KOPT-K1 (cell line): Measurements from ENCODE around the gene TRMT6.

Experiments
- H3K27ac ChIP-seq: fragments of 200-600 bp; sonication (generic); 2 replicates; pipeline ENCODE4 v1.5.1; 2016; ENCODE audit warnings: antibody characterized with exemption, mild to moderate bottlenecking, low read depth, low read length; ENCODE audit not compliant: poor library complexity, severe bottlenecking
- H3K36me3 ChIP-seq: fragments of 200-600 bp; sonication (generic); 2 replicates; pipeline ENCODE4 v1.5.1; 2017; ENCODE audit warnings: antibody characterized with exemption, mild to moderate bottlenecking, low read length, moderate library complexity; ENCODE audit not compliant: insufficient read depth
- H3K9me3 ChIP-seq: fragments of 200-600 bp; sonication (generic); 2 replicates; pipeline ENCODE4 v1.5.1; 2017; ENCODE audit warnings: antibody characterized with exemption, low read length, mild to moderate bottlenecking; ENCODE audit not compliant: insufficient read depth, poor library complexity, severe bottlenecking

TRMT6 gene

GRCh38 chr20:5973172-5973571 lies 22.8 kb upstream of the TRMT6 start:
- H3K9me3 ChIP-seq = no peaks in the 10 kb centered on the region
- peaks cover 99% of the 10 kb centered on the region for H3K36me3 ChIP-seq
- H3K27ac ChIP-seq = no peak overlapping the region

DNA sequence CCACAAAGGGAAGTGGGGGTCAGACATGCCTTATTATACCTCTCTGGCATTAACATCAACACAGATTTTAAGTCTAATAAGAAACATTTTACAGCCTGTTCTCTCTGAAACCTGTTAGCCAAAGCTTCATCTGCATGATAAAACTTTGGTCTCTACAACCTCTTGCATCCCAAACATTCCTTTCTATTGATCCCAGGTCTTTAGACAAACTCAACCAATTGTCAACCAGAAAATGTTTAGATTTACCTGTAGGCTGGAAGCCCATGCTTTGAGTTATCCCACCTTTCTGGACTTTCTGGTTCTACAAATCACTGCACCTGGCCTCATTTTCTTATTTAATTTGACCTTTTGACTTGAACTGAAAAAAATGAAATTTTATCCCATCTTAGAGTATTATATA lies 20.9 kb upstream of the TRMT6 start:
- Histone ChIP-seq H3K9me3 (no peaks in the 10 kb centered on the region), H3K36me3 (peaks cover 99% of the 10 kb centered on the region), H3K27ac (no peak overlapping the region)

- Histone ChIP-seq H3K9me3 (no peaks in the 10 kb centered on the region), H3K36me3 (peaks cover 100% of the 10 kb centered on the region), H3K27ac (no peak overlapping the region)
Measured at GRCh38 chr20:5970381-5970780, 20.0 kb upstream of the TRMT6 start.

DNA sequence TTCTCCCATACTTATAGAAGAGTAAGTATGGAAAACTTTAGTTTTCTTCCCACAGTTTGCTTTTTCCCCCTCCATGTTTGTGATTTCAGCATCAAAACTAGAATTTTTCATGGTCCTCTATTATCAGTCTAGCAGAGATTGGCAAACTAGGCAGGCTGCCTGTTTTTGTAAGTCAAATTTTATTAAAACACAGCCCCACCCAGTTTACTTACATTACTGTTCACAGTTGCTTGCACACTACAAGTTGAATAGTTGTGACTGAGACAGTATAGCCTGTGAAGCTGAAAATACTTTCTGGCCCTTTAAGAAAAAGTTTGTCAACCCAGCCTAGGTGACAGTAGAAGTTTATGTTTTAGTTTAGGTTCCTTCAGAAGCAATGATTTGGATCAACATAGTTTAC lies 19.6 kb upstream of the TRMT6 start:
- H3K27ac ChIP-seq = no peak overlapping the region
- no peaks in the 10 kb centered on the region for H3K9me3 ChIP-seq
- H3K36me3 ChIP-seq = peaks cover 100% of the 10 kb centered on the region

DNA sequence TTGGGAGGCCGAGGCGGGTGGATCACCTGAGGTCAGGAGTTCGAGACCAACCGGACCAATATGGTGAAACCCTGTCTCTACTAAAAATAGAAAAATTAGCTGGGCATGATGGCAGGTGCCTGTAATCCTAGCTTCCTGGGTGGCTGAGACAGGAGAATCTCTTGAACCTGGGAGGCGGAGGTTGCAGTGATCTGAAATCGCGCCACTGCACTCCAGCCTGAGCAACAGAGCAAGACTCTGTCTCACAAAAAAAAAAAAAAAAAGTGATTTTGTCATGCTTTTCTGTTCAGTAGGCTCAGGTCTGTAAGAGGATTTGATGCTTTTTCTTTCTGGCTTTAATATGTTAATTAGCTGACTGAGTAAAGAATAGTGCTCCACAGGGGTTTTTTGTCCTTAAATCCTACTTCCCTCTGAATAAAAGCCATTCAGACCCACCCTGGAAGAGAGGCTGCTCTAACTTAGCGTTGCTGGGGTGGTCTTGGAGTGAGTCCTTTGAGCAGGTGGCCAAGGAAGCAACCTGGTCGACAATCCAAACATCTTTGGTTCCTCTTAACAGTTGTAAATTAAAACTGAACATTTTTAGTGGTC lies 19.1 kb upstream of the TRMT6 start:
- Histone ChIP-seq H3K36me3 (peaks cover 100% of the 10 kb centered on the region), H3K9me3 (no peaks in the 10 kb centered on the region), H3K27ac (no peak overlapping the region)

DNA sequence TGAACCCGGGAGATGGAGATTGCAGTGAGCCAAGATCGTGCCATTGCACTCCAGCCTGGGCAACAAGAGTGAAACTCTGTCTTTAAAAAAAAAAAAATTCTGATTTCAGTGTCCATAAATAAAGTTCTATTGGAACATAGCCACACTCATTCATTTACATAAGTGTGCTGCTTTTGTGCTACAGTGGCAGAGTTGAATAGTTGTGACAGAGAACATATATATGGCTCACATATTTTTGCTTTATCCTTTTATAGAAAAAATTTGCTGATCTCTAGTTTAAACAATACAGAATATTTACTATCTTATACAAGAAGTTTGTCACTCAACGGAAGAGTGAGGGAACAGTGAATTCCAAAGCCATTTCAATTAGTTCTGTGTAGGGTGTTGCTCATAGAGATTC lies 18.1 kb upstream of the TRMT6 start:
- Histone ChIP-seq H3K9me3 (no peaks in the 10 kb centered on the region), H3K36me3 (peaks cover 100% of the 10 kb centered on the region), H3K27ac (no peak overlapping the region)

DNA sequence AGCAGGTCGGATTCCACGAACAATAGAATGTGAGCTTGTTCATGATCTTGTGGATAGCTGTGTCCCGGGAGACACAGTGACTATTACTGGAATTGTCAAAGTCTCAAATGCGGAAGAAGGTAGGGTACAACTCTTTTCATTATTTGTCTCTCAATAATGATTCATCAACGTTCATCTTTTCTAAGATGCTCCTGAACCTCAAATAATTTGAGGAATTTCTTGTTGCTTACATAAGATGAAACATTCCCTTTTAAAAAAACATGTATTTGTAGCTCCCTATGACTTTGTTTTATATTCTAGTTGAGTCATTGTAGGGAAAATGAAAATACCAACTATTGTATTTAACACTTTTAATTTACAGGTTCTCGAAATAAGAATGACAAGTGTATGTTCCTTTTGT lies 17.1 kb upstream of the TRMT6 start:
- no peak overlapping the region for H3K27ac ChIP-seq
- peaks cover 100% of the 10 kb centered on the region for H3K36me3 ChIP-seq
- no peaks in the 10 kb centered on the region for H3K9me3 ChIP-seq

DNA sequence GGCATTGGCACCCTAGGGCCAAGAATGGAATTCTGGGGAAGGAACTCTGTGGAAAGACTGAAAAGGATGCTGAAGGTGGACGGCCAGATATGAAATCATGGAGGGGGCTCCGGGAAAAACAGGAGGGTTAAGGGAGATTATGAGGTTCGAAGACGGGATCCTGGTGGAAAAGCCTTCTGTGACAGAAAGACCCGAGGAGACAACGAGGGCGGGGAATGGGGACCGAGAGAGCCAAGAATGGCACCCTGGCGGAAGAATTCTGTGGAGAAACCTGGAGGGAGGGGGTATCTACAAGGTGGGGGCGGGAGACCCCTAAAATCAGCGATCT lies 426 bp downstream of the TRMT6 start:
- Histone ChIP-seq H3K36me3 (peaks cover 65% of the 10 kb centered on the region), H3K9me3 (no peaks in the 10 kb centered on the region), H3K27ac (peak overlapping the region; percentile 79)

DNA sequence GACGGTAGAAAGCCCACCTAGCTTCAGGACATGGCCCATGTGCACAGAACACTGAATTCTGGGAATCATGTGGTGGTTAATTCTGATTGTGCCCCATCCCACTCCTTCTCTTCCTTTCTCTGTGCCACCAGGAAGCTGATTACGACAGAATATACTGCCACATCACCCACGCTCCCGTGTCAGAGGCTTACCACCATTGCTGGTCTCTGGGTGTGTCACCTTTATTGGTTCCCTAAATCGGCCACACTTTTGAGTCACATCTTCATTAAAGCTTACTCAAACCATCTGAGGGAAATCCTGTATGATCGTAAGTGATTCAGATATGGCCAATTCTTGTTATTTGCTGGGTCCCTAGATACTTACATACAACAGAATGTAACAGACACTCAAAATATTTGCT lies 3.1 kb downstream of the TRMT6 start:
- no peak overlapping the region for H3K27ac ChIP-seq
- H3K36me3 ChIP-seq = peaks cover 64% of the 10 kb centered on the region
- H3K9me3 ChIP-seq = no peaks in the 10 kb centered on the region

- no peak overlapping the region for H3K27ac ChIP-seq
- H3K9me3 ChIP-seq = no peaks in the 10 kb centered on the region
Measured at GRCh38 chr20:5945963-5946362, 4.4 kb downstream of the TRMT6 start.

DNA sequence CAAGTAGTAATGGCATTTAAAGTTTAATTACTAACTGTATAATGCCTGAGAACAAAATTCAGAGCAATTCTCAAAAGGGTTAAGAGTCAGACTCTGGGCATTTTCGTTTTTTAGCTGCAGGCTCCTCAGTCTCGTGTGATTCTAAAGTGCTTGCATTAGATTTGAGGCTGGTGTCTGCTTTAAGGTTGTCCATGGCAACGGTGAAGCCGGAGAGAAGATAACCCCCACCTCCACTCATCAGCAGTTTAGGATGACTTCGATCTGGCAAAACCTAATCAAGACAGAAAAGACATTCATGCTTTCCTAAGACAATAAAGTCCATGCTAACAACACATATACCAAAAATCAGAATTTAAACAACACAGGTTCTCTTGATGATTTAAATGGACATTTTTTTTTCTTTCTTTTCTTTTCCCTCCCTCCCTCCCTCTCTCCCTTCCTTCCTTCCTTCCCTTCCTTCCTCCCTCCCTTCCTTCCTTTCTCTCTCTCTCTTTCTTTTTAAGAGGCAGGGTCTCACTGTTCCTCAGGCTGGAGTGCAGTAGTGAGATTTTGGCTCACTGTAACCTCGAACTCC lies 11.8 kb downstream of the TRMT6 start:
- Histone ChIP-seq H3K36me3 (peaks cover 67% of the 10 kb centered on the region), H3K9me3 (no peaks in the 10 kb centered on the region), H3K27ac (no peak overlapping the region)

More at GRCh38 chr20:5945963-5946362, 4.4 kb downstream of the TRMT6 start:
- H3K36me3 ChIP-seq = peaks cover 72% of the 10 kb centered on the region

DNA sequence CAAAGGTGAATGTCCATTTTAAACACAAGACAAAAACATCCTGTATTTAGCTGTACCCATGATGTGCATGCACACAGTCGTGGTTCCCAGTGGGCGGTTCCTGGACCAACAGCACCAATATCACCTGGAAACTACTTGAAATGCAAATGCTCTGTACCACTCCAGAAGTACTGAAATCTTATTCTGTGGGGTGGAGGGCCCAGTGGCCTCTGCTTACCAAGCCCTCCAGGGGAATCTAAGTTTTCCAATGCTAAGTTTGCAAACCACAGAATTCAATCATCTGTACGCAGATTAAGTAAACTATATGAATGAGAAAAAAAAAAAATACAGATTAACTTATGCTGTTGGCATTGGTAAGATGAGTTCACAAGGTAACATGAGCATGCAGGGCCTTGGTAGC lies 14.1 kb downstream of the TRMT6 start:
- Histone ChIP-seq H3K27ac (no peak overlapping the region), H3K9me3 (no peaks in the 10 kb centered on the region), H3K36me3 (peaks cover 44% of the 10 kb centered on the region)

GRCh38 chr20:5935384-5935783 lies 14.9 kb downstream of the TRMT6 start:
- Histone ChIP-seq H3K27ac (no peak overlapping the region), H3K9me3 (no peaks in the 10 kb centered on the region), H3K36me3 (peaks cover 35% of the 10 kb centered on the region)

GRCh38 chr20:5933802-5934436 lies 16.4 kb downstream of the TRMT6 start:
- Histone ChIP-seq H3K9me3 (no peaks in the 10 kb centered on the region), H3K36me3 (peaks cover 21% of the 10 kb centered on the region)

DNA sequence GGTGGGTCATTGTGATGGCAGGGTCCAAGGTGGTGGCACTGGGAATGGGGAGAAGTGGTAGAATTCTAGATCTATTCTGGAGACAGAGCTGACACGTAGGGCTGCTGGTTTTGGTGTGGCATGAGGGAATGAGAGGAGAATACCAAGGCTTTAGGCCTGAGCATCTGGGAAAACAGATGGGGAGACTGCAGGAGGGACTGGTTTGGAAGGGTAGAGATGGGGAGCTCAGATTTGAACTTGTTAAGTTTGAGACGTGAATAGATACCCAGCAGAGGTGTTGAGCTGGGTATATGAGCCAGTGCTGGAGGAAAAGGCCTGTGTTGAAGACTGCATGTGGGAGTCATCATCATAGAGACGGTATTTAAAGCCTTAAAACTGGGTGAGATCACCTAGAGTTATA lies 17.5 kb downstream of the TRMT6 start:
- no peaks in the 10 kb centered on the region for H3K9me3 ChIP-seq
- H3K27ac ChIP-seq = no peak overlapping the region
- peaks cover 9% of the 10 kb centered on the region; the same call in 1 of the 2 replicates for H3K36me3 ChIP-seq

More at GRCh38 chr20:5933802-5934436, 16.4 kb downstream of the TRMT6 start:
- no peak overlapping the region for H3K27ac ChIP-seq

DNA sequence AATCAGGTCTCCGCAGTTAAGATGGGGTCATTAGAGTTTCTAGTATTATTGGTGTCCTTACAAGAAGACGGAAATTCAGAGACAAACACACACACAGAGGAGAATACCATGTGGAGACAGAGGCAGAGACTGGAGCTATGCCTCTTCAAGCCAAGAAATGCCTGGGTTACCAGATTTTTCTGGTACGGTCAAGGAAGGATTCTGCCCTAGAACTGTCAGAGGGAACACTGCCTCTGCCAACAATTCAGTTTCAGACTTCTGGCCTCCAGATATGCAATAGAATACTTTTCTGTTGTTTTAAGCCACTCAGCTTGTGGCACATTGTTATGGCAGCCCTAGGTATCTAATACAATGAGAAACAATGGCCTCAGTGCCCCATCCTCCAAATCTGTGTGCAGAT lies 18.9 kb downstream of the TRMT6 start:
- Histone ChIP-seq H3K27ac (no peak overlapping the region), H3K9me3 (no peaks in the 10 kb centered on the region), H3K36me3 (no peaks in the 10 kb centered on the region)
